Body of pancreas (tissue), 4 donors: ENCODE data around the gene TXLNB.
"Not testable (repeated sequence)": the region's sequence is repeated elsewhere in the genome, so short reads cannot be mapped to it uniquely, and the experiment has no call there.

Experiments
- POLR2A ChIP-seq, 3 donors: fragments of 450-650 bp; IDR thresholded peaks; one replicate each; pipeline ENCODE4 v1.6.1; 2016; ENCODE audit warnings: antibody characterized with exemption in 3 of 3, mild to moderate bottlenecking in 2 of 3
- TF ChIP-seq, protein P1 (sequence below), 7 experiments: fragments of 450-650 bp in 4 of 7; fragments of 200-600 bp in 3 of 7; sonication (generic) in 3 of 7; IDR thresholded peaks; one replicate each; pipeline ENCODE4 v1.5.1; 2016 to 2019; ENCODE audit warnings: antibody characterized with exemption in 7 of 7

DNA sequence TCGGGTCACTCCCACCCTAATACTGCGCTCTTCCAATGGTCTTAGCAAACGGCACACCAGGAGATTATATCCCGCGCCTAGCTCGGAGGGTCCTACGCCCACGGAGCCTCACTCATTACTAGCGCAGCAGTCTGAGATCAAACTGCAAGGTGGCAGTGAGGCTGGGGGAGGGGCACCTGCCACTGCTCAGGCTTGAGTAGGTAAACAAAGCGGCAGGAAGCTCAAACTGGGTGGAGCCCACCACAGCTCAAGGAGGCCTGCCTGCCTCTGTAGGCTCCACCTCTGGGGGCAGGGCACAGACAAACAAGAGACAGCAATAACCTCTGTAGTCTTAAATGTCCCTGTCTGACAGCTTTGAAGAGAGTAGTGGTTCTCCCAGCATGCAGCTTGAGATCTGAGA is 81.0 kb downstream of the TXLNB start:
- TF ChIP-seq, protein P1, sequence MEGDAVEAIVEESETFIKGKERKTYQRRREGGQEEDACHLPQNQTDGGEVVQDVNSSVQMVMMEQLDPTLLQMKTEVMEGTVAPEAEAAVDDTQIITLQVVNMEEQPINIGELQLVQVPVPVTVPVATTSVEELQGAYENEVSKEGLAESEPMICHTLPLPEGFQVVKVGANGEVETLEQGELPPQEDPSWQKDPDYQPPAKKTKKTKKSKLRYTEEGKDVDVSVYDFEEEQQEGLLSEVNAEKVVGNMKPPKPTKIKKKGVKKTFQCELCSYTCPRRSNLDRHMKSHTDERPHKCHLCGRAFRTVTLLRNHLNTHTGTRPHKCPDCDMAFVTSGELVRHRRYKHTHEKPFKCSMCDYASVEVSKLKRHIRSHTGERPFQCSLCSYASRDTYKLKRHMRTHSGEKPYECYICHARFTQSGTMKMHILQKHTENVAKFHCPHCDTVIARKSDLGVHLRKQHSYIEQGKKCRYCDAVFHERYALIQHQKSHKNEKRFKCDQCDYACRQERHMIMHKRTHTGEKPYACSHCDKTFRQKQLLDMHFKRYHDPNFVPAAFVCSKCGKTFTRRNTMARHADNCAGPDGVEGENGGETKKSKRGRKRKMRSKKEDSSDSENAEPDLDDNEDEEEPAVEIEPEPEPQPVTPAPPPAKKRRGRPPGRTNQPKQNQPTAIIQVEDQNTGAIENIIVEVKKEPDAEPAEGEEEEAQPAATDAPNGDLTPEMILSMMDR (IDR thresholded peaks at IDR 0.05): not testable (repeated sequence)
- TF ChIP-seq POLR2A (IDR thresholded peaks at IDR 0.05): not testable (repeated sequence)
